NB4 (cell line): Measurements from ENCODE around the gene PCGF5.

Experiments used
- TF ChIP-seq, protein P1 (sequence below): IDR thresholded peaks from 2 replicates; pipeline ENCODE4 v1.6.1; 2011; ENCODE audit warnings: low read depth, low read length
- TF ChIP-seq, protein P2 (sequence below): IDR thresholded peaks from one replicate; pipeline ENCODE4 v1.5.1; 2012; ENCODE audit warnings: low read depth, low read length

DNA sequence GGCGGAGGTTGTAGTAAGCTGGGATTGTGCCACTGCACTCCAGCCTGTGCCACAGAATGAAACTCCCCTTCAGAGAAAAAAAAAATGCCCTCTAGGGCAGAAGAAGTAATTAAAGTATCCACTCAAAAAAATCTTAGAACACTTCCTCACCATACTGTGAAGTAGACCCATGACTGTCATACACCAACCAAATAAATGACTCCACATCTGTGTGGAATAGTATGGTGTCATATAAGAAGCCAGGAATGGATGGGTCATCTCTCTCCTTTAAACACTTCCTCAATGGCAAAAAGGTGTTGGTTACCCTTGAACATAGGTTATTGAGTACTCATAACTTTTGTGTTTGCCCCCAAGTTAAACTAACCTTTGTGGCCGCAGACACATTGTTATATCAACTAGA lies 48.1 kb upstream of the PCGF5 start:
- TF ChIP-seq, protein P1, sequence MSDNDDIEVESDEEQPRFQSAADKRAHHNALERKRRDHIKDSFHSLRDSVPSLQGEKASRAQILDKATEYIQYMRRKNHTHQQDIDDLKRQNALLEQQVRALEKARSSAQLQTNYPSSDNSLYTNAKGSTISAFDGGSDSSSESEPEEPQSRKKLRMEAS, result no peak
- TF ChIP-seq, protein P2, sequence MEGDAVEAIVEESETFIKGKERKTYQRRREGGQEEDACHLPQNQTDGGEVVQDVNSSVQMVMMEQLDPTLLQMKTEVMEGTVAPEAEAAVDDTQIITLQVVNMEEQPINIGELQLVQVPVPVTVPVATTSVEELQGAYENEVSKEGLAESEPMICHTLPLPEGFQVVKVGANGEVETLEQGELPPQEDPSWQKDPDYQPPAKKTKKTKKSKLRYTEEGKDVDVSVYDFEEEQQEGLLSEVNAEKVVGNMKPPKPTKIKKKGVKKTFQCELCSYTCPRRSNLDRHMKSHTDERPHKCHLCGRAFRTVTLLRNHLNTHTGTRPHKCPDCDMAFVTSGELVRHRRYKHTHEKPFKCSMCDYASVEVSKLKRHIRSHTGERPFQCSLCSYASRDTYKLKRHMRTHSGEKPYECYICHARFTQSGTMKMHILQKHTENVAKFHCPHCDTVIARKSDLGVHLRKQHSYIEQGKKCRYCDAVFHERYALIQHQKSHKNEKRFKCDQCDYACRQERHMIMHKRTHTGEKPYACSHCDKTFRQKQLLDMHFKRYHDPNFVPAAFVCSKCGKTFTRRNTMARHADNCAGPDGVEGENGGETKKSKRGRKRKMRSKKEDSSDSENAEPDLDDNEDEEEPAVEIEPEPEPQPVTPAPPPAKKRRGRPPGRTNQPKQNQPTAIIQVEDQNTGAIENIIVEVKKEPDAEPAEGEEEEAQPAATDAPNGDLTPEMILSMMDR, result no peak
